ENCODE measurements around the gene PTPRN2.

GRCh38 chr7:158206341-158206740, 381.3 kb downstream of the PTPRN2 start:
- no peak for TF ChIP-seq CTCF (IDR thresholded peaks at IDR 0.05)
- TF ChIP-seq ZFX (IDR thresholded peaks at IDR 0.05; ENCODE audit: borderline replicate concordance): no peak
